Mucosa of descending colon (tissue), 3 donors: ENCODE measurements around the gene TM2D3. TPM values are rescaled to one million over a fixed set of nuclear protein-coding genes. Genes with fewer than 3 reads are reported as not detected.
"Not testable (repeated sequence)": the region's sequence is repeated elsewhere in the genome, so short reads cannot be mapped to it uniquely, and the experiment has no call there.

Source experiments
- ATAC-seq: fragments of 200-7000 bp; cut with Tn5 transposase; one replicate; pipeline ENCODE4 v1.9.1; 2020; ENCODE audit warnings: mild to moderate bottlenecking, moderate library complexity
- DNase-seq, 3 donors: peaks; one replicate each; pipeline ENCODE4 v3.0.0-alpha.2; 2020
- H3K36me3 ChIP-seq: fragments of 200-600 bp; one replicate; pipeline ENCODE4 v1.8.0; 2021; ENCODE audit warnings: low read depth, mild to moderate bottlenecking
- H3K4me1 ChIP-seq: fragments of 200-600 bp; one replicate; pipeline ENCODE4 v1.8.0; 2021; ENCODE audit warnings: low read depth, mild to moderate bottlenecking
- H3K4me3 ChIP-seq: fragments of 200-600 bp; one replicate; pipeline ENCODE4 v1.8.0; 2021; ENCODE audit warnings: mild to moderate bottlenecking
- H3K9me3 ChIP-seq: fragments of 200-600 bp; one replicate; pipeline ENCODE4 v1.8.0; 2021; ENCODE audit warnings: mild to moderate bottlenecking
- intact Hi-C, 2 donors: fragments of 100-400 bp; cut with DNase I in 1 of 2; cut with micrococcal nuclease in 1 of 2; formaldehyde crosslinking; loops; one replicate each; pipeline versions ENCODE4 v1.11.0 to v1.11.1; 2022; cut with DNase I, micrococcal nuclease
- total RNA-seq, 3 donors: library from RNA; stranded (reverse); fragmentation: NEBNext Ultra II Directional in 2 of 3; extraction: Animal tissue kit (Norgen Biotek cat#: 25700) in 2 of 3; gene quantifications; one replicate each; pipeline versions ENCODE4 v1.2.1 to v1.2.4, GENCODE V29; 2021 to 2023
- TF ChIP-seq, protein P1 (sequence below): fragments of 200-600 bp; IDR thresholded peaks from one replicate; pipeline ENCODE4 v1.8.0; 2022; ENCODE audit warnings: antibody characterized with exemption, mild to moderate bottlenecking
- donor health status: DM: no; HTN: no; CAD: no; lungs with moderate emphysema.
- donor health status: DM: no; HTN: no; CAD: no.
- donor health status: DM: no; HTN: yes; CAD: no.

The TM2D3 gene
- total RNA-seq, 3 donors from 2014 or later, result 30.9 to 54.0 (median 35.8) TPM

DNA sequence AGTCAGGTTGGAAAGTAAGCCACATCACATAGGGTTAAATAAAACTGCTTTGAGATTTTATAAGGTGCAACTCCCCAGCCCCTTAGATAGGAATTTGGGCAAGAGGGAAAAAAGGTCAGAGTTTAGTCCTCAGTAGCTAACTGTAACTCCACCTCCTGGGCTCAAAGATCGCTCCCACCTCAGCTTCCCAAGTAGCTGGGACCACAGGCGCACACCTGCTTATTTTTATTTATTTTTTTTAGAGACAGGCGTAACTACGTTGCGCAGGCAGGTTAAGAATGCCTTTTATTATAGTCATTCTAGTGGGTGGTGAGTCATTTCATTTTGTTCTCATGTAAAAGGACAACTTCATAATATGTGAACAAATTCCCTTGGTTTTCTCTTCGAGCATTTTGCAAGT, 14.7 kb downstream of the TM2D3 start:
- peak in 1 of 3 donors; percentile 25 for DNase-seq
- H3K4me1 ChIP-seq, result peaks cover 16% of the 10 kb centered on the region
- H3K9me3 ChIP-seq, result no peaks in the 10 kb centered on the region
- H3K4me3 ChIP-seq, result no peak overlapping the region
- intact Hi-C loops, result no loop called here
- TF ChIP-seq, protein P1, sequence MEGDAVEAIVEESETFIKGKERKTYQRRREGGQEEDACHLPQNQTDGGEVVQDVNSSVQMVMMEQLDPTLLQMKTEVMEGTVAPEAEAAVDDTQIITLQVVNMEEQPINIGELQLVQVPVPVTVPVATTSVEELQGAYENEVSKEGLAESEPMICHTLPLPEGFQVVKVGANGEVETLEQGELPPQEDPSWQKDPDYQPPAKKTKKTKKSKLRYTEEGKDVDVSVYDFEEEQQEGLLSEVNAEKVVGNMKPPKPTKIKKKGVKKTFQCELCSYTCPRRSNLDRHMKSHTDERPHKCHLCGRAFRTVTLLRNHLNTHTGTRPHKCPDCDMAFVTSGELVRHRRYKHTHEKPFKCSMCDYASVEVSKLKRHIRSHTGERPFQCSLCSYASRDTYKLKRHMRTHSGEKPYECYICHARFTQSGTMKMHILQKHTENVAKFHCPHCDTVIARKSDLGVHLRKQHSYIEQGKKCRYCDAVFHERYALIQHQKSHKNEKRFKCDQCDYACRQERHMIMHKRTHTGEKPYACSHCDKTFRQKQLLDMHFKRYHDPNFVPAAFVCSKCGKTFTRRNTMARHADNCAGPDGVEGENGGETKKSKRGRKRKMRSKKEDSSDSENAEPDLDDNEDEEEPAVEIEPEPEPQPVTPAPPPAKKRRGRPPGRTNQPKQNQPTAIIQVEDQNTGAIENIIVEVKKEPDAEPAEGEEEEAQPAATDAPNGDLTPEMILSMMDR, result no peak
- peak; percentile 71 for ATAC-seq
- no peaks in the 10 kb centered on the region for H3K36me3 ChIP-seq

DNA sequence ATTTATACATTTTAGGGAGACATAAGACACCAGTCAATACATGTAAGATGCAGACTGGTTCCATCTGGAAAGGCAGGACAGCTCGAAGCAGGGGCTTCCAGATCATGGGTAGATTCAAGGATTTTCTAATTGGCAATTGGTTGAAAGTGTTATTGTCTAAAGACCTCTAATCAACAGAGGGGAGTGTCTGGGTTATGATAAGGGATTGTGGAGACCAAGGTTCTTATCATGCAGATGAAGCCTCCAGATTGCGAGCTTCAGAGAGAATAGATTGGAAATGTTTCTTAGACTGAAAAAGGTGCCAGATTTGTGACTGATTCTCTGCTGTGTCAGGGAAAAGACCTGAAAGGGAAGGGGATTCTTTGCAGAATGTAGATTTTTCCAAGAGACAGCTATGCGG, 15.1 kb downstream of the TM2D3 start:
- Histone ChIP-seq H3K4me3 (no peak overlapping the region), H3K36me3 (no peaks in the 10 kb centered on the region), H3K4me1 (peaks cover 16% of the 10 kb centered on the region), H3K9me3 (no peaks in the 10 kb centered on the region)
- no peak for DNase-seq
- intact Hi-C loops, result no loop called here
- TF ChIP-seq, protein P1, result no peak
- no peak for ATAC-seq

DNA sequence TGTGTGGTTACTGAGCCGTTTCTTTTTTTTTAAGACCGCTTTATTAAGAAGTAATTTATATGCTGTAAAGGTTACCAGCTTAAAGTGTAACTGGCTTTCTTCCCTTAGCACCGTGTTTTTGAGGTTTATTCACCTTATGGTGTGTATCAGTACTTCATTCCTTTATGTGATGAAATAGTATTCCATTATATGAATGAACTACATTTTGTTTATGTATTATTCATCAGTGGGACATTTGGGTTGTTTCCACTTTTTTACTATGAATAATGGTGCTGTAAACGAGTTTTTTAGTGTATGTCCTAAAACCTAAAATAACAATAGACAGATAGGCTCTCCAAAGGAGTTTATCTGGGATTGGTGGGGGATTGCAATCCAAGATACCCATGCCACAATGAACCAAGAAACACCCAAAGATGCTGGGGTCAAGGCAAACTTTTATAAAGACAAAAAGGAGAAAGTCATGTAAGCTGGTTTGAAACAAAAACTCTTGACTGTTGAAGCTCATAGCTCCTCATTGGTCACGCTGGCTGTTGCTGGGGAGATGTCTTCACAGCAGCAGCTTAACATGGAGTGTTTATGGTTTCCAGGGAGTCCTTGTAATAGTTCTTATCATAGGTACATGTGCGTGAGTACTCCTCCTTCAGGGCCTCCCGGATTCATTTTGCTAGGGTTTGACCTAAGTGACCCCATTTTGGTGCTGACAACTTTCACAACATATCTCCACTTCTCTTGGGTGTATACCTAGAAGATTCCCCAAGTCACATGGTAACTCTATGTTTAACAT, 16.0 kb downstream of the TM2D3 start:
- Histone ChIP-seq H3K4me3 (no peak overlapping the region), H3K4me1 (peaks cover 8% of the 10 kb centered on the region), H3K9me3 (no peaks in the 10 kb centered on the region), H3K36me3 (no peaks in the 10 kb centered on the region)
- intact Hi-C loops, result no loop called here
- TF ChIP-seq, protein P1, result no peak
- DNase-seq (no peak), ATAC-seq (no peak)

DNA sequence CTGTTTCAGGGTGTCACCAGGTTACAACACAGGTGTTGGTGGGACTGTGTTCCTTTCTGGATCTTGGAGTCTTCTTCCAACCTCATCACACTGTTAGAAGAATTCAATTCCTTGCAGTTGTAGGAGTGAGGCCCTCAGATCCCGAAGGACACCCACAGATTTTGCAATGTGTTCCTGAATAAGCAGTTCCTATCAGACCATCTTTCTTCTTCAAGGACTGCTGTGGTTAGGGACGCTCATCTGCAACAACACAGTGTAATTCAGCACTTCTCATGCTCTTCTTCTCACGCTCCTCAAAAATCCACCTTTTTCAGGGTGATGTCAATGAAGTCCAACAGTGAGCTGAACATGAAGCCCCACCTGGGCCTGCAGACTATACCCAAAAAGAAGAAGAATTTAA, 18.8 kb downstream of the TM2D3 start:
- TF ChIP-seq, protein P1, result no peak
- intact Hi-C loops, result no loop called here
- Histone ChIP-seq H3K9me3 (no peaks in the 10 kb centered on the region), H3K36me3 (no peaks in the 10 kb centered on the region), H3K4me1 (peaks cover 5% of the 10 kb centered on the region), H3K4me3 (no peak overlapping the region)
- DNase-seq (no peak), ATAC-seq (no peak)

DNA sequence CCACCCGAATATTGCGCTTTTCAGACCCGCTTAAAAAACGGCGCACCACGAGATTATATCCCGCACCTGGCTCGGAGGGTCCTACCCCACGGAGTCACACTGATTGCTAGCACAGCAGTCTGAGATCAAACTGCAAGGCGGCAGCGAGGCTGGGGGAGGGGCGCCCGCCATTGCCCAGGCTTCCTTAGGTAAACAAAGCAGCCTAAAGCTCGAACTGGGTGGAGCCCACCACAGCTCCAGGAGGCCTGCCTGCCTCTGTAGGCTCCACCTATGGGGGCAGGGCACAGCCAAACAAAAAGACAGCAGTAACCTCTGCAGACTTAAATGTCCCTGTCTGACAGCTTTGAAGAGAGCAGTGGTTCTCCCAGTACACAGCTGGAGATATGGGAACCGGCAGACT, 25.5 kb downstream of the TM2D3 start:
- DNase-seq, ATAC-seq, intact Hi-C loops, H3K36me3 ChIP-seq, H3K4me3 ChIP-seq, H3K9me3 ChIP-seq, H3K4me1 ChIP-seq: not testable (repeated sequence)

DNA sequence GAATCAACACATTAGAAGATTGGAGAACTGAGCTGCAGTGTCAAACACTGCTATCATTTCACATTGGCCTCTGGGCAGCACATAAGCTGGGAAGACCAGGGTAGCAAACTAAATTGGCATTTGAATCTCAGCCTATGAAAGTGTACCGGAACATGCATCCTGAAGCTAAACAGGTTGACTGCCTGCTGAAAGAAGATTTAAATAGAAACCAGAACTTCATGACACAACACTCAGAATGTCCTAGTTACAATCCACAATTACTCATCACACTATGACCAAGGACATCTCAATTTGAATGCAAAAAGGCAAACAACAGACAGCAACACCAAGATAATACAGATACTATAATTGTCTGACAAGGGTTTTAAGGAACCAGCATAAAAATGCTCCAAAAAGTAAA, 26.2 kb downstream of the TM2D3 start:
- Histone ChIP-seq H3K4me3 (no peak overlapping the region), H3K4me1 (no peaks in the 10 kb centered on the region), H3K36me3 (no peaks in the 10 kb centered on the region), H3K9me3 (no peaks in the 10 kb centered on the region)
- ATAC-seq (no peak), DNase-seq (no peak)
- TF ChIP-seq, protein P1, result no peak
- intact Hi-C loops, result no loop called here
